Right lobe of liver (tissue), 4 donors: ENCODE results near the gene HIC1.

Experiments used
- POLR2A ChIP-seq: fragments of 450-650 bp; IDR thresholded peaks from one replicate; pipeline ENCODE4 v1.6.1; 2017; ENCODE audit warnings: antibody characterized with exemption, mild to moderate bottlenecking
- TF ChIP-seq, protein P1 (sequence below), 4 donors: fragments of 200-600 bp in 3 of 4; fragments of 450-650 bp in 1 of 4; IDR thresholded peaks; one replicate each; pipeline versions ENCODE4 v1.5.1 to v1.8.0; 2016 to 2022; ENCODE audit warnings: antibody characterized with exemption in 4 of 4, mild to moderate bottlenecking in 2 of 4
- donor health status: DM: no; HTN: no; CAD: no.
- donor health status: DM: no; HTN: no; CAD: no.
- donor health status: DM: no; HTN: yes; CAD: no.

GRCh38 chr17:2013994-2014317 lies 40.9 kb upstream of the HIC1 start:
- TF ChIP-seq, protein P1, sequence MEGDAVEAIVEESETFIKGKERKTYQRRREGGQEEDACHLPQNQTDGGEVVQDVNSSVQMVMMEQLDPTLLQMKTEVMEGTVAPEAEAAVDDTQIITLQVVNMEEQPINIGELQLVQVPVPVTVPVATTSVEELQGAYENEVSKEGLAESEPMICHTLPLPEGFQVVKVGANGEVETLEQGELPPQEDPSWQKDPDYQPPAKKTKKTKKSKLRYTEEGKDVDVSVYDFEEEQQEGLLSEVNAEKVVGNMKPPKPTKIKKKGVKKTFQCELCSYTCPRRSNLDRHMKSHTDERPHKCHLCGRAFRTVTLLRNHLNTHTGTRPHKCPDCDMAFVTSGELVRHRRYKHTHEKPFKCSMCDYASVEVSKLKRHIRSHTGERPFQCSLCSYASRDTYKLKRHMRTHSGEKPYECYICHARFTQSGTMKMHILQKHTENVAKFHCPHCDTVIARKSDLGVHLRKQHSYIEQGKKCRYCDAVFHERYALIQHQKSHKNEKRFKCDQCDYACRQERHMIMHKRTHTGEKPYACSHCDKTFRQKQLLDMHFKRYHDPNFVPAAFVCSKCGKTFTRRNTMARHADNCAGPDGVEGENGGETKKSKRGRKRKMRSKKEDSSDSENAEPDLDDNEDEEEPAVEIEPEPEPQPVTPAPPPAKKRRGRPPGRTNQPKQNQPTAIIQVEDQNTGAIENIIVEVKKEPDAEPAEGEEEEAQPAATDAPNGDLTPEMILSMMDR (IDR thresholded peaks at IDR 0.05) = no peak
- no peak for TF ChIP-seq POLR2A
